HG02885 (cell line): ENCODE data around the gene NT5C1A.
A peak's percentile ranks its signal among the peaks of the same experiment; 100 is the strongest.

ENCODE experiments used
- ATAC-seq: cut with Tn5 transposase; IDR thresholded peaks from one replicate; pipeline ENCODE4 v1.9.1; 2021; ENCODE audit warnings: mild to moderate bottlenecking; ENCODE audit not compliant: unreplicated experiment, poor library complexity

Gene NT5C1A

GRCh38 chr1:39668111-39668510 is 3.8 kb downstream of the NT5C1A start:
- ATAC-seq: no peak

DNA sequence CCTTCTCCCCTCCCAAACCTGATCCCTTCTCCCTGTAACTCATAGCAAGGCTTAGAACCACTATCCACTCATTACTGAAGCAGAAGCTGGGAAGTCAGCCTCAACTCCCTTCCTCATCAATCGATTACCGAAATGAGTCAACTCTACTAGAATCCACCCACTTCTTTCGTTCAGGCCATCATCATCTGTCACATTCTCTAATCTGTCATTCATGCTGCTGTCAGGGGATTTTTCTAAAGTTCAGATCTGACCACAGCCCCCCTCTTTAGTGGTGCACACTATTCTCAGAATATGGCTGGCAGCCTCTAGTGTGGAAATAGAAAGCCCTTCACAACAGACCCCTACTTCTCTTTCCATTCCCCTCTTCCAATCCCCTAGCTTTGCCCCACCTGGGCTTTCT is 5.1 kb downstream of the NT5C1A start:
- peak; percentile 90 for ATAC-seq

- no peak for ATAC-seq
Measured at GRCh38 chr1:39663559-39663958, 8.3 kb downstream of the NT5C1A start.

GRCh38 chr1:39662861-39663260 is 9.0 kb downstream of the NT5C1A start:
- ATAC-seq: no peak

DNA sequence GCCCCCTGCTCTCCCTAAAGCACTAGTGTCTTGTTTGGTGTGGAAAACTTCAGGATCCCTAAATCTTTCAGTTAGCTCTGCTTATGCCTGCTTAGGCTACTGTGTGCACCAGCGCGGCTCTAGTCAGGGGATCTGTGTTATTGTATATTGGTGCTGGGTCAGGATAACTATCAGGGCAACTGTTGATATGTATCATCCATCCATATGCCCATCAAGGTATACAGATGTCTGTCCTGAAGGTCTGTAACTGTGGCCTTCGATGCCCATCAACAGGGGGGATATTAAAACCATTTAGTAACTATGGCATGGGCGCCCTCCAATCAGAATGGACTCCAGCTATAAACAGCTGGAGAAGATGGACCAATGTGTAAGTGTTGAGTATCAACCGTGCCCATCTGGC is 12.4 kb downstream of the NT5C1A start:
- ATAC-seq: no peak

- no peak for ATAC-seq
Measured at GRCh38 chr1:39659110-39659509, 12.8 kb downstream of the NT5C1A start.

GRCh38 chr1:39657923-39658485 is 13.9 kb downstream of the NT5C1A start:
- ATAC-seq: peak; percentile 51

DNA sequence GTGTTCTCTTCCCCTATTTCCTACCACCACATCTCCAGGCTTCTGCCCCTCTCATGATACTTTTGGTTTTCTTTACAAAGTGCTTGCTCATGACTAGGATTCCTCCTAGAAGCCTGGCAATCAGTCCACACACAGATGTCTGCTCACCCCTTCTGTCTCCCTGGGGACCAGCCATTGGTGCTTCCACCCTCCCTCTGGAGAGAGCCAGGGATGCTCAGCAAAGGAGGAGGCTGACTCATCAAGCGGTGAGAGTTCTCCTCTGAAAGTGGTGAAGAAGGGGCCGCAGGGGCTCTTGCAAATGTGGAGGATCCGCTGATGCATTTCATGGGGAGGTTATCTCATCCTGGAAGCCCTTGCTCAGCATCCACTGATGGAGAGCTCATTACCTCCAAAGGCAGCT is 14.5 kb downstream of the NT5C1A start:
- no peak for ATAC-seq

- no peak for ATAC-seq
Measured at GRCh38 chr1:39656391-39656790, 15.5 kb downstream of the NT5C1A start.

GRCh38 chr1:39655578-39656268 is 16.2 kb downstream of the NT5C1A start:
- ATAC-seq: no peak

DNA sequence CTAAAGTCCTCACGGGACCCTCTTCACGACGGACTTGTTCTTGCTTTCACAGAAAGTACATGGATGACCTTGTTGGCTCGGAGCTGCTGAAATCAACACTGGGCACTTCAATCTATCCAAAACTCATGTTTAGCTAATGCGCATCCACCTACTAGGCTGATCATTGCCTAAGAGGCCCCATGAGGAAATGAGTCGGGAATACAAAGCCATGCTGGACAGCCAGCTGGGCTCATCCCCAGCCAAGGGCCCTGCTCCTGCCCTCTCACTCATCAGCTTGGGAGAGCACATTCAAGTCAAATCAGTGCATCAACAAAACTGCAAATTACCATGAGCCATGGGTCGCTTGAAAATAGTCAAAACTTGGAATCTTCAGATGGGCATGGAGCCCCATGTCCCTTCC is 17.6 kb downstream of the NT5C1A start:
- ATAC-seq: no peak

DNA sequence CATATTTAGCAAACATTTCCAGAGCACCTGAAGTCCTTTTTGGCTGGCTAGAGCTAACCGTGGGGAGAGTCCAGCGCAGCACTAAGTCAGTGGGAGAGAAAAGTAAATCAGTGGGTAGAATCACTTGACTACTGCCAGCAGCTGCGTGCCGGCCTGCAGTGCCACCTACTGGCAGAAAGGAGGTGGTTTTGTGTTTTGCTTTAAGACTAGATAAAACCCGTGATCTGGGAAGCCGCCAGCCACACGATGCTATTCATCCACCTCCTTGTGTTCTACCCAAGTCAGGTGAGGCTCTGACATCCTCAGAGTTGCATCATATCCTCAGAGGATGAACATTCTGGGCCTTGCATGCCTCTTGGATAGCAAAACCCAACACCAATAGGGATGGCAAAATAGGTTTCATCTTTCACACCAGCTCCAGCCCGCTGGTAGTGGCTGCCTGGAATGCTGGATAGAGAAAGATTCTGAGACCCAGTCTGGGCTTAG is 18.3 kb downstream of the NT5C1A start:
- peak; percentile 37 for ATAC-seq

DNA sequence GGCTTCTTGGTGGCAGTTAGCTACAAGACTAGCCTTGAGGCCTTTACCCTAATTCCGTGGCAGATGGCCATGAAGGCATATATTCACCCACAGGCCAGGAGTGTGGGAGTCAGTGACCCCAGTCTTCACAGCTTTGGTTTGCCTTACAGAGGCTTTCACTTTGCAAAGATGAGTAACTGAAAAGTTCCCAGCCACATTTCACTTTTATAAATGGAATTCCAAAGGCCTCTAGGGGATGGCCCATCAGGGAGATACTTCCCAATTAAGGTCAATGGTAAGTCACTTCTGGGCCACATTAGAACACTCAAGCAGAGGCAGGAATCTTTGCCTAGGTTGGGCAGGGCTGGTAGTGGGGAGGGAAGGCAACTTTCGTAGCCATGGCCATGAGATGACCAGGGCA is 19.4 kb downstream of the NT5C1A start:
- ATAC-seq: no peak

DNA sequence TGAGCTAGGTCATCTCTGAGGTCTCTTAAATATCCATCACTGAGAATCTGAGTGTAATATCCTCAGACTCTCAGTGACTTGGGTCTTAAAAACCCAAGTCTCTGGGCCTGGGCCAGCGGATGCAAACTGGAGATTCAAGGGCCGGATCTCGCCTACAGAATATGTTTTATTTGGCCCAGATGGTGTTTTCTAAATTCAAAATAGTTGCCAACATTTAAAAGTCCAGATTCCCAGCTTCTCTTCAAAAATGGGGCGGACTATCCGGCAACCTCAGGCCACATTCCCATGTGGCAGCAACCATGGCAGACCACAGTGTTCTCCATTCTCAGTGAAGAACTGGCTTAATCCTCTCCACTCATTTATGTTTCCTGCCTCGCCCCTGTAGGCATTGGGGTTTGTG is 19.8 kb downstream of the NT5C1A start:
- no peak for ATAC-seq

GRCh38 chr1:39650431-39650830 is 21.5 kb downstream of the NT5C1A start:
- no peak for ATAC-seq

- ATAC-seq: no peak
Measured at GRCh38 chr1:39649636-39650185, 22.2 kb downstream of the NT5C1A start.

DNA sequence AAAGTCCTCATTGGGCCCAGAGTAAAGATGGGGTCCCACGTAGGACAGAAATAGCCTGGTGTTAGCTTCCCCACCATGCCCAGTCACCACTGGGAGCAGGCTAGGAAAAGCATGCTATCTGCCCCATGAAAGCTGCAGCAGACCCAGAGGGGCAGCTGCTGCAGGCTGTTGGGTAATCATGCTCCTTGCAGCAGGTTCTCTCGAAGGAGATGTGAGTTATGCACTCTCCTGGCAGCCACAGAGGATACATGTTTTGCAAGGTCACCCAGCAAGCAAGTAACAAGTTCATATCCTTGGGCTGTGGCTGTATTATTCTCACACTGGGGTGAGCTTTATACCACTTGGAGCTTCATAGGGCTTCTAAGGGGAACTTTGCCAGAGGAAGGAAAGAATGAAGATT is 23.4 kb downstream of the NT5C1A start:
- no peak for ATAC-seq

GRCh38 chr1:39647247-39647646 is 24.7 kb downstream of the NT5C1A start:
- no peak for ATAC-seq

DNA sequence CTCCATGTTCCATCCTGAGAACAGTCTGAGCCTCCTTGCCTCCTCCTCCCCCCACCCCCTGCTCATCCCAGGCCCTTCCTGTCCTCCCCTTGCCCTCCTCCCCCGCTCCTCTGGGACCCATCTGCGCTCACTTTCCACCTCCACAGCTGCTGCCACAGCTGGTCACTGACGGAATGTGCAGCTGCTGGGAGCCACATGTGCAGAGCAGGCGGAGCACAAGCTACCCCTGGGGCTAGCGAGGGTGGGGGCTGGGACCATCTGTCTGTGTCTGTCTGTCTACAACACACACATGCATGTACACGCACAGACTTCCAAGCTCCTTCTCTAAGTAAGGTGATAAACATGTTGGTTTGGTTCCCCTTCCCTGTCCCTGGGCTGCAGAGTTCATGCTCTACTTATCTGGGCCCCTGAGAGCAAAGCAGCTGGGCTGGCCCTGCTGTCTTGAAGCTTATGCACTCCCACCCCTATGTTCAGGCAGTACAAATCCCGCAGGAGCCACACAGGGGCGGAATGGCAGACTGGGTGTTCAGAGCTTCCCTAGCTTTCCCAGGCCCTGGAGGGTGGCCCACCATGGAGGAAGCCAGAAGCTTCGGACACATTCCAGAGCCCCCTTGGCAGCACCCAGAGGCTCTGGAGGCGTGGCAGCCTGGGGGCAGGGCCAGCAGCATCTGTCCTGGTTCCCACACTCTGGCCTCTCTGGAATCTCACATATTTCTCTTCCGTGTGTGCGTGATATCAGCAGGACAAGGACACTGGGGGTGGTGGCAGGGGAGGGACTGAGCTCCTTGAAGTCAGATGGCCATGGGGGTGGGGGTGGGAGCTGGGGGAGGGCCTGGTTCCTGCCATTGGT is 25.4 kb downstream of the NT5C1A start:
- no peak for ATAC-seq

DNA sequence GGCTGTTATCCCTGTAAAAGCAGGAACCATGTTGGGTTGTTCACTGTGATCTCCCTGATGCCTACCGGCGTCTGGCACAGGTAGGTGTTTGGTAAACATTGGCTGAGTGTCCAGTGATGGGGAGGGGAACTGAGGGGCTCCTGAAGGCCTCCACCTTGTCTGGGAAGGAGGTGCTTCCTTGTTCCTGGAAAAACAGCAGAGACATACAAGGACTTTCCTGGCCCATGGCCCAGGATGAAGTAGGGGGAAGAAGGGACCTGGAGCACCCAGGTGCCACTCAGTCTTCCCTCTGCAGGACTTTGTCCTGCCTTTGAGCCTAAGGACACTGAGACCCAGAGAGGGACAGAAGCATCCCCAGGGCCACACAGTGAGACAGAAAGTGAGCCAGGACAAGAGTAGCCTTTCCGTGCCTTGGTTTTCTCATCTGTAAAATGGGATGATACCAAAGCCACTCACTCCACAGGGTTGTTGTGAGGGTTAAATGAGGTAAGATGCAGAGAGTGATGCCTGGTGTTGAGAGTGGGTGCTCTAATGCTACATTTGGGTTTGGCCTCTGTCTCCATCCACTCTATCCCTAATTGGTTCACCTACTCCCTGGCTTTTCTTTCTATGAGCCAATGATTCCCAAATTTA is 26.4 kb downstream of the NT5C1A start:
- ATAC-seq: no peak

- ATAC-seq: no peak
Measured at GRCh38 chr1:39643705-39644104, 28.2 kb downstream of the NT5C1A start.
